T-helper 2 cell (primary cell): ENCODE data around the gene CIT.
"Not testable (repeated sequence)": the region's sequence is repeated elsewhere in the genome, so short reads cannot be mapped to it uniquely, and the experiment has no call there.

Experiments
- DNase-seq, 5 experiments: peaks; one replicate each; pipeline versions ENCODE4 v3.0.0 to v3.0.0-alpha.2; 2012 to 2022
- total RNA-seq, 2 donors: gene quantifications; one replicate each; lab custom pipeline; 2026; lab: John Stamatoyannopoulos, UW

The CIT gene, protein sequence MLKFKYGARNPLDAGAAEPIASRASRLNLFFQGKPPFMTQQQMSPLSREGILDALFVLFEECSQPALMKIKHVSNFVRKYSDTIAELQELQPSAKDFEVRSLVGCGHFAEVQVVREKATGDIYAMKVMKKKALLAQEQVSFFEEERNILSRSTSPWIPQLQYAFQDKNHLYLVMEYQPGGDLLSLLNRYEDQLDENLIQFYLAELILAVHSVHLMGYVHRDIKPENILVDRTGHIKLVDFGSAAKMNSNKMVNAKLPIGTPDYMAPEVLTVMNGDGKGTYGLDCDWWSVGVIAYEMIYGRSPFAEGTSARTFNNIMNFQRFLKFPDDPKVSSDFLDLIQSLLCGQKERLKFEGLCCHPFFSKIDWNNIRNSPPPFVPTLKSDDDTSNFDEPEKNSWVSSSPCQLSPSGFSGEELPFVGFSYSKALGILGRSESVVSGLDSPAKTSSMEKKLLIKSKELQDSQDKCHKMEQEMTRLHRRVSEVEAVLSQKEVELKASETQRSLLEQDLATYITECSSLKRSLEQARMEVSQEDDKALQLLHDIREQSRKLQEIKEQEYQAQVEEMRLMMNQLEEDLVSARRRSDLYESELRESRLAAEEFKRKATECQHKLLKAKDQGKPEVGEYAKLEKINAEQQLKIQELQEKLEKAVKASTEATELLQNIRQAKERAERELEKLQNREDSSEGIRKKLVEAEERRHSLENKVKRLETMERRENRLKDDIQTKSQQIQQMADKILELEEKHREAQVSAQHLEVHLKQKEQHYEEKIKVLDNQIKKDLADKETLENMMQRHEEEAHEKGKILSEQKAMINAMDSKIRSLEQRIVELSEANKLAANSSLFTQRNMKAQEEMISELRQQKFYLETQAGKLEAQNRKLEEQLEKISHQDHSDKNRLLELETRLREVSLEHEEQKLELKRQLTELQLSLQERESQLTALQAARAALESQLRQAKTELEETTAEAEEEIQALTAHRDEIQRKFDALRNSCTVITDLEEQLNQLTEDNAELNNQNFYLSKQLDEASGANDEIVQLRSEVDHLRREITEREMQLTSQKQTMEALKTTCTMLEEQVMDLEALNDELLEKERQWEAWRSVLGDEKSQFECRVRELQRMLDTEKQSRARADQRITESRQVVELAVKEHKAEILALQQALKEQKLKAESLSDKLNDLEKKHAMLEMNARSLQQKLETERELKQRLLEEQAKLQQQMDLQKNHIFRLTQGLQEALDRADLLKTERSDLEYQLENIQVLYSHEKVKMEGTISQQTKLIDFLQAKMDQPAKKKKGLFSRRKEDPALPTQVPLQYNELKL (N-terminal part only)
- 4.4 to 8.4 reads per million in 2 donors for total RNA-seq

DNA sequence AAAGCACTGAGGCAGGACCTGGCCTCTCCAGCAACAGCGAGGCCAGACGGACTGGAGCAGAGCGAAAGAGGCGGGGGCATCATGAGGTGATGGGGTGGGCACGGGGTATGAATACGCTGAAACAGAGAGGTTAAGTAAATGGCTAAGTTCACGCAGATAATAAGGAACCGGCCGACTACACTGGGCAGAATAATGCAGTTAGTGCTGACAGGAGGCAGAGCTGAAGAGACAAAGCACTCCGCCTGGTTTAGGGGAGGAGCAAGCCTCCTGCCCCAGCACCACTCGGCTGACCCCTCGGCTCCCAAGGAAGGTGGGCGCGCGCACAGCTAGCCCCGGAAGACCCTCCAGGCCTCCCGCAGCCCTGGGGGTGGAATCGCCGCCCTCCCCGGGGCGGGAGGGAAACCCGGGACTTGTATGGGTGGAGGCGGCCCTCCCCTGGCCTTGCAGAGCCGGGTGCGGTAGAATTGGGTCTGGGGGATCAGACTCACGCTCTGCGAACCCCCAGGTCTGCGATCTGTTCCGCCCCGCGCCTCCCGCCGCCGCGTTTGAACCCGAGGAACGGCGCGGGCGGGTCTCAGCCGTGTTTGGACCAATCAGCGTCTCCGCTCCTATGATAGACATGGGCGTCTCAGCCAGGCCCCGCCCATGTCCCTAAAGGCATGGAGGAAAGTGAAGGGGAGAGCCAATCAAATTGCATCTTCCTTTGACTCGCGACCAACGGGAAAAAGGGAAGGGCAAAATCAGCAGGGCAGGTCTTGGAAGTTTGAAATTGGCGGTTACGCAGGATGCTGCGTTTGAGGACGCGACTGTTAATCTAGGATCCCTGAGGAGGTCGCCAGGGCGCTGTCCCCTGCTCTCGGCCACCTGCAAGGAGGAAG lies at the start of gene CIT:
Gene CIT, minus strand, starts transcription at position 560 of the 878 bp plus-strand sequence. CDS start 1,152 bp downstream, outside the sequence.
- DNase-seq = peak; percentile 69 to 93 (median 75)

DNA sequence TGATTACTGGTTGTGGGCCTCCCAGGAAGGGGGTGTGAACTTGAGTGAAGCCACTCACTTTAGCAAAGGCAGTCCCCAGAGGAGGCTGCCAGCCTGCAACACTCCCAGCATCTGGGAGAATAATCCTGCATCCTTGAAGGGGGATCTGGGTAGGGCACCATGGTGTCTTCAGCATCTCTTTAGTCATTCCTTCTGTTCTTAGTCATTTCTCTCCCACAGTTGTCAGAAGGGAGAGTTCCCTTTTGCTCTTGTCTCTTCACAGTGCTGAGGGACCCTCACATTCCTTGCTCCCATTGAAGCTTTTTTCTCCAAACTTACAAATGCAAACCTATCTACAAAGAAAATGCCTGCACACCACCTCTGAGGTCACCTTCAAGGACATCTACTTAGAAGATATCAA lies 48.1 kb upstream of the CIT start:
- no peak for DNase-seq

DNA sequence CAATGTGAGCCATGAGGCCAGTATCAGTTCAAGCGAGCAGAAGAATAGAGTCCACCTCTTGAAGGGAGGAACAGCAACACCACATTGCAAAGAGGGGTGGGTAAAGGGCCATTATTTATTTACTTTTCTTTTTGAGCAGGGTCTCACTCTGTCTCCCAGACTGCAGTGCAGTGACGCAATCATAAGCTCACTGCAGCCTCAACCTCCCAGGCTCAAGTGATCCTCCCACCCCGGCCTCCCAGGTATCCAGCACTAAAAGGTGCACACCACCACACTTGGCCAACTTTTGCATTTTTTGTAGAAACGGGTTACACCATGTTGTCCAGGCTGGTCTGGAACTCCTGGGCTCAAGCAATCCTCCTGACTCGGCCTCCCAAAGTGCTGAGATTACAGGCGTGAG lies 42.9 kb upstream of the CIT start:
- no peak for DNase-seq

DNA sequence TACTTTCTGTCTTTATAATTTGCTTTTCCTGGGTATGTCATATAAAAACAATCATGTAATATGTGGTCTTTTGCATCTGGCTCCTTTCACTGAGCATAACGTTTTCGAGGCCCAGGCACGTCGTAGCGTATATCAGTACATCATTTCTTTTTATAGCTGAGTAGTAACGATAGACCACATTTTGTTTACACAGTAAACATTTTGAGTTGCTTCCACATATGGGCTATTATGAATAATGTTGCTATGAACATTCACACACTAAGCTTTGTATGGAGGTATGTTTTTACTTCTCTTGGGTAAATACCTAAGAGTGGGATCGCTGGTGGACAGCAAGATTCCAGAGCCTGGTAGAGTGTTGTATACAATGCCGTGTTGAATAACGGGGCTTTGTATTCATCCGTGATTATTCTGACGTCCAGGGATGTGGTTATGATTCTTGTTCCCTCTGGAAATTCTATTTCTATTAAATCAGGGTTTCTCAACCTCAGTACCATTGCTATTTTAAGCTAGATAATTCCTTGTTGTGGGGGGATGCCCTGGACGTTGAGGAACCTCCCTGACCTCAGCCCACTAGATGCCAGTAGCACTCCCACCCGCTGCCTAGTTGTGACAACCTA lies 38.9 kb upstream of the CIT start:
- no peak for DNase-seq

DNA sequence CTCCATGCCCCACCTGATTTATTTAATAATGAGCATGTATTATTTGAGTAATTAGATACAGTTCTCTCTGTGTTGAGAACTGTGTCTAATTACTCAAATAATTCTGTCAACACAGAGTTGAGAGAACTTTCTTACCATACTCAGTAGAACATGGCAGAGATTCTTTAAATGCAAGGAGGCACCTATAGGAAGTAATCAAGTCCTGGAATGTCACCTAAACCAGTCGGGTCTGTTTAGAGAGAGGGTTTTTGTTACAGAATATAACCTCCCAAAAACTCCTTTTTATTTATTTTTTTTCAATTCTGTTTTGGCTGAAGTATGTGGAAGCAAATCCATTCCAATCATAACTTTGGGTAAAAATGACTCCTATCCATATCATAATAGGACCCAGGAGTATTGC lies 37.5 kb upstream of the CIT start:
- DNase-seq = no peak

DNA sequence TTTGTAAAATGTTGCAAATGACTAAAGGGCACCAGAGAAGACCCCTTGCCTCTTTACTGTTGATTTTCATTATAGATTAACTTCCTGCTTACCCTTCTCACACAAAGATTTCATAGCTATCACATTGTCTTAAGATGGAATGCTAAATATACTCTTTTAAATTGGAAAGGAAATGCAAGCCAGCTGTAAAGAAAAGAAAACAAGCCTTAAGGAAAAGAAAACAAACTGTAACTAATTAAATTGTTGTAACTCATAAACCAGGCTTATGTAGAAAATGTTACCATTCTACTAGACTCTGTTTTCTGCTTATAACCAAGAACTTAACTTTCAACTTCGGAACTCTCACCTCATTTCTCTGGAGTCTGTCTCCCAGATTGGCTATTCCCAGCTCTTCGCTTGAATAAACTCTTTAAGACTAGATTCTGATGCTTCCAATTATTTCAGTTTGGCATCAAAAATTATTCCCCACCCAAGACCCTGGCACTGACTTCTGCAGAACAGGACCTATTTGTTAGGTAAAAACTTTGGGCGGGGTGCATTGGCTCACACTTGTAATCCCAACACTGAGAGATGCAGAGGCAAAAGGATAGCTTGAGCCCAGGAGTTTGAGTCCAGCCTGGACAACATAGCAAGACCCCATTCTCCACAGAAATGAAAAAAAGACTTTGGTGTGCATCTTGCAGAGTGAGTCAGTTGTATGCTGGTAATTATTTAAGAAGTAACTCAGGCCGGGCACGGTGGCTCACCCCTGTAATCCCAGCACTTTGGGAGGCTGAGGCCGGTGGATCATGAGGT lies 36.6 kb upstream of the CIT start:
- no peak for DNase-seq

DNA sequence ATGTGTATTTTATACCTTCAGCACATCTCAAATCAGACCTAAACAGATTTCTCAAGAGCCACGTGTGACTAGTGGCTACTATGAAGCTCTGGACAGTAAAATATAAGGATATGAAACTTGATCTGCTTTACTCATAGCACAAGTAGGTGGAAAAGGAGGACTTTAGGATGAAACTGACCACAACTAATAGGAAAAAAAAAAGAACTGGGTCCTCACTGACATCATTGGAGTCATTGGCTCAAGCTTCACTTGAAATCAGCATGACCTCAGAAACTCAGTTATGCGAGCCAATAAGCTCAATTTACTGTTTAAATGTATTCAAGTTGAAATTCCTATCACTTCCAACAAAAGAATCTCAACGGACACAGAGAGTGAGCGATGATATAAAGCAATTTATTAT lies 34.1 kb upstream of the CIT start:
- DNase-seq = no peak

DNA sequence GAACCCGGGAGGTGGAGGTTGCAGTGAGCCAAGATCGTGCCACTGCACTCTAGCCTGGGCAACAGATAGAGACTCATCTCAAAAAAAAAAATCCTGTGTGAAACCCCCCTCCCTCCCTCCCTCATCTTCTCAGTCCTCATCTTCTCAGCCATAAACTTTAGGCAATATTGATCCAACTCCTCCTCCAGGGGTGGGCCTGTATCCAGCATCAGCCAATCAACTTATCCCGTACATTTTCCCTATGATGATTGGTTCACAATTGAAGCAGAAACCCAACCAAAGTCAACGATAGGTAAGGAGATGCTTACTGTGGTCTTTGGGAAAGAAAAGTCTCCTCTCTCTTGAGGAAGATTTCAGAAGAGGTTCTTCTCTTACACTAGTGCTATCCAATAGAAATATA lies 33.5 kb upstream of the CIT start:
- DNase-seq = no peak

DNA sequence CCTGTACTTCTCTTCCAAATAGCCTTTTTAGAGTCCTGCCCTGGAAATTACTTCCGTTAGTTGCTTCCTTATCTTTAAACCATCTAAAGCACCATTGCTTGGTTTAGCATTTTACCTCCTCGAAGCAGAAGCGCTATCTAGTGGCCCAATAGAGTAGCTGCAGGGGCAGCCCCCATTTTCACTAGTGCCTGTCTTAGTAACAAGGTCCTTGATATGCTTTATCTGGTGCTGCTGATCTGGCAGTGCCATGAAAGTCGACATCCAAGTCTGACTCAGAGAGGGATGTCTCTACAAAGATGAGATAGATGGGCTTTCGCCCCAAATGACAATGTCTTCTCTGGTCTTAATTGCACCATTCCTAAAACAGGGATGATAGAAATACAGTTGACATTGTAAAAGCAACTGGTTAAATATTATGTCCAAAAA lies 25.0 kb upstream of the CIT start:
- DNase-seq = peak; percentile 13 to 87 (median 47)

DNA sequence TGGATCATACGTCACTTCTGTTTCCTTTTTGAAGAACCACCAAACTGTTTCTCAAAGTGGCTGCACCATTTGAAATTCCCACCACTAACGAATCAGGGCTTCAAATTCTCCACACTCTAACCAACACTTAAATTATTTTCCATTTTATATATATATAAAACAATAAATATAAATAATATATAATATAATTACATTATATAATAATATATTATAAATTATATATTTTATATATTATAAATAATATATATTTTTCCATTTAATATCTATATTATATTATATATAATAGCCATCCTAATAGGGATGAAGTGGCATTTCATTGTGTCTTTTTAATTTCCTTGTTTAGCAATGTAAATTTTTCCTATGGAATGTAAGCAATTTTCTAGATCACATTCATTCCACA lies 24.6 kb upstream of the CIT start:
- no peak for DNase-seq

DNA sequence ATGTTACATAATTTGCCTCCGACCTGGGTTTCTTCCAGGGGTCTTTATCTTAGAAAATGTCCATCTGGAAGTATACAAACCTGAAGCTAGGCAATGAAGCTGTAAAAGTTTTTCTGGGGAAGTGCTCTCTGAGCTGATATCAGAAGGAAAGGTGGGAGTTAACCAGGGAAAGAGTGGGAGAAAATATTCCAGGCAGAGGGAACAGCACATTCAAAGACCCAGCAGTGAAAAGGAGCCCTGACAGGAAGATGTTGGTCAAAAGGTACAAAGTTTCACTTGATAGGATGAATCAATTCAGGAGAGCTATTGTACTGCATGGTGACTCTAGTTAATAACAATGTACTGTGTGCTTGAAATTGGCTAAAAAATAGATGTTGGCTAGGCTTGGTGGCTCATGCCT lies 17.8 kb upstream of the CIT start:
- no peak for DNase-seq

DNA sequence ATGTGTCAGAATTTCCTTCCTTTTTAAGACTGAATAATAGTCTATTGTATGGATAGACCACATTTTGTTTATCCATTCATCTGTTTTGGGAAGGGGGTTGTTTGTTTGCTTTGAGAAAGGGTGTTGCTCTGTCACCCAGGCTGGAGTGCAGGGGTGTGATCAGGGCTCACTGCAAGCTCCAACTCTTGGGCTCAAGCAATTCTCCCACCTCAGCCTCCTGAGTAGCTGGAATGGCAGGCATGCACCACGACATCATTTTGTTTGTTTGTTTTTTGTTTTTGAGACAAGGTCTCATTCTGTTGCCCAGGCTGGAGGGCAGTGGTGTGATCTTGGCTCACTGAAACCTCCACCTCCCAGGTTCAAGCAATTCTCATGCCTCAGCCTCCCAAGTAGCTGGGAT lies 15.5 kb upstream of the CIT start:
- not testable (repeated sequence) for DNase-seq

DNA sequence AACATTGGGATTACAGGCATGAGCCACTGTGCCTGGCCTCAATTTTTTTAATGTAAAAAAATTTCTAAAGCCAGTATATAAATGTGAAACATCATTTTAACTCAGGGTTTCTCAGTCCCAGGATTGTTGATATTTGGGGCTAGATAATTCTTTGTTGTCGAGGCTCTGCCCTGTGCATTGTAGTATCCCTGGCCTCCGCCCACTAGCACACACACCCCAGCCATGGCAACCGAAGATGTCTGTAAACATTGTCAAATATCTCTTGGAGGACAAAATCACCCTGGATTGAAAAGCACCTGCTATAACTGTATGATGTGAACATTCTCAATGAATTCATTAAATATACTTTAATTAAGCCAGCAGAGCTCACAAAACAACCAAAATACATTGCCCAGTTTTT lies 8.4 kb upstream of the CIT start:
- no peak for DNase-seq

DNA sequence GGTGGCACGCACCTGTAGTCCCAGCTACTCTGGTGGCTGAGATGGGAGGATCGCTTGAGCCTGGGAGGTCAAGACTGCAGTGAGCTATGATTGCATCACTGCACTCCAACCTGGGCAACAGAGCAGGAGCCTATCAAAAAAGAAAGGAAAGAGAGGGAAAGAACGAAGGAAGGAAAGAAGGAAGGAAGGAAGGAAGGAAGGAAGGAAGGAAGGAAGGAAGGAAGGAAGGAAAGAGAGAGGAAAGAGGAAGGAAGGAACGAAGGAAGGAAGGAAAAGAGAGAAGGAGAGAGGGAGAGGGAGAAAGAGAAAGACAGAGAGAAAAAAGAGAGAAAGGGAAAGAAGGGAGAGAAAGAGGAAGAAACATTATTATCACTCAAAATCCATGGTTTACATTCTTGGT lies 6.7 kb upstream of the CIT start:
- not testable (repeated sequence) for DNase-seq

DNA sequence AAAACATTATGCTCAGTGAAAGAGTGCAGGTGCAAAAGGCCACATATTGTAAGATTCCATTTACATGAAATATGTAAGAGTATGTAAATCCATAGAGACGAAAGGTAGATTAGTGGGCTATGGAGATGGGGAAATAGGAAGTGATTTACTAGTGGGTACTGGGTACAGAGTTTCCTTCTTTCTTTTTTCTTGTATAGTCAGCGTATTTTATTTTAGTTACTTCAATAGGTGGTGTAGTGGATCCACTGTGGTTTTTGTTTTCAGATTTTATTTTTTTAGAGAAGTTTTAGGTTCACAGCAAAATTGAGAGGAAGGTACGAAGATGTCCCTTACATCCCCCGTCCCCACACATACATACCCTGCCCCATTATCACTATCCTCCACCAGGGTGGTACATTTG lies 6.1 kb upstream of the CIT start:
- no peak for DNase-seq

DNA sequence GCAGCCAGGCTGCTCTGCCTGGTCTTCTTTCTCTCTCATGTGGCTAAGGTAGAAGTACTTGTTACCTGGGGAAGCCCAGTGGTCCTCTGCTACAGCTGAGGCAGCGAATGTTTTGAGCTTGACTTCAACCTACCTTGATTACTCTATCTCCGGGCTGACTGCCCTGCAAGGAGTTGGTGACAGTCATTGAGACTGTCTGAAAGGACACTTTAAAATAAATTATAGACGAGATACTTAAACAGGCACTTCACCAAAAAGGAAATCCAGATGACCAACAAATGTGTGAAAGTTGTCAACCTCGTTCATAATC lies 474 bp upstream of the CIT start:
- no peak for DNase-seq

DNA sequence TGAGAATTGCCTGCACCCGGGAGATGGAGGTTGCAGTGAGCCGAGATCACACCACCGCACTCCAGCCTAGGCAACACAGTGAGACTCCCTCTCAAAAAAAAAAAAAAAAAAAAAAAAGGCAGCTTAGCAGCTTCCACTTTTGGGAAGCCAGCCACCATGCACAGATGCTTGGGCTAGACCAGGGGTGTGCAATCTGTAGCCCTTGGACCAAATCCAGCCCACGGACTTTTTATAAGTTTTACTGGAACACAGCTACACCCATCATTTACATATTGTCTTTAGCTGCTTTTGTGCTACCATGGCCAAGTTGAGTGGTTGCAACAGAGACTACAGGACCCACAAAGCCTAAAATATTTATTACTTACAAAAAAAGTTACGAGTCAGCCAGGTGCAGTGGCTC lies 6.7 kb downstream of the CIT start:
- no peak for DNase-seq

DNA sequence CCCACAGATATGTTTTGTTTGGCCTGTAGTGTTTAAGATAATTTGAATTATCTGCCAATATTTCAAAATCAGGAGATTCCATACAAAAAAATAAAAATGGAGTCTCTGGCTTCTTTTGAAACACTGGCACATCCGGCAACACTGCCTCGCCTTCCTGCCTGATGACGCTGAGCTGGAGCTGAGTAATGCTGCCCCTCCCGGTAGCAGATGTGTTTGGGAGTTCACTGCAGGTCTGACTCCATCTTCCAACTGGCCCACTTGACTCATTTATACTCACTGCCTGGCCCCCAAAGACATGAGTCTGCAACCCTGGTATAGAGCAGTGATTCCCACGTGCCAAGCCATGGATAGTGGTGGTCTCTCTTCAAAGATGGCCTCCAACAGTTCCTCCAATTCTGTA lies 7.4 kb downstream of the CIT start:
- DNase-seq = no peak

DNA sequence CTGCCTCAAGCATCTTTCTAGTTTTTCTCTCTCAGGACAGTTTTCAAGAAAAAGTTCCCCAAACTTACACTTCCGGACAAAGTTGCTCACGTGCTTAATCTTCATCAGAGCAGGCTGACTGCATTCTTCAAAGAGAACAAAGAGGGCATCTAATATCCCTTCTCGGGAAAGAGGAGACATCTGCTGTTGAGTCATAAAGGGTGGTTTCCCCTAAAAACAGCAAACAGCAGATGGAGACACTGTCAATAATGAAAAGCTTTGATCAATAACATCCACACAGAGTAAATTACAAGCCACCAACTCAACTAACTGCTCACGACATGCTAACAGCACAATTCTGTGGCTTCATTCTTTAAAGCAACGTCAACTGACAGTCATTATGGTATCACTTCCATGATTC lies 8.1 kb downstream of the CIT start:
- no peak for DNase-seq

DNA sequence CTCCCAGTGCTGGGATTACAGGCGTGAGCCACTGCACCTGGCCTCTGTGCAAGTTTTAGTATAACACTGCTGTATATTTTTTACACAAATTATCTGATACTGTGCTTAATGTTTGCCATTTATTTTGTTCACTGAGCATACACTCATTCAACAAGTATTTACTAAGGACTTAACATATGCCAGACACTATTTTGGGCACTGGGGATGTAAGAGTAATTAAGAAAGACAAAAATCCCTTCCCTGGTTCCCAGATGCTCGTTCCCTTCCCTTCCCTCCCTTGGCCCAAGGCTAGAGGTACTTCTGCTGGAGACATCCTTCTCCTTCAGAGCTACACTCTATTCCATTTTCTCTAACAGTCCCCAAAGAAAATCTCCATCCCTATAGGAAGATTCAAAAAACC lies 12.5 kb downstream of the CIT start:
- no peak for DNase-seq

DNA sequence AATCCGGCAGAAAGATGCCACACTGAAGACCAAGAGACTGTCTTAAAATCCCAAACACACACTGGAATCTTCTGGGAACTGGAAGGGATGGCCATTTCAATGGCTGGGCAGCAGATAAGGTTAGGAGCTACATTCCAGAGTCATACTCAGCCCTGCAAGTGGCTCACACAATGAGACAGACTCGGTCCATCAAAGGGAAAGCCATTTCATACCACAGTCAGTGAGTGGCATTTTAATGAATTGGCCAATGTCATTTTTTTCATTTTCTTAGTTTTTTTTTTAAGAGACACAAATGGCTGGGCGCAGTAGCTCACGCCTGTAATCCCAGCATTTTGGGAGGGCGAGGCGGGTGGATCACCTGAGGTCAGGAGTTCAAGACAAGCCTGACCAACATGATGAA lies 17.9 kb downstream of the CIT start:
- no peak for DNase-seq
